ENCODE results near the gene ME2. TPM values are rescaled to one million over a fixed set of nuclear protein-coding genes. Genes with fewer than 3 reads are reported as not detected.

The ME2 gene
- total and polyA plus RNA-seq, 2 of the 8 experiments (the other 6 are each of a cell fraction or from before 2014, with no cell fraction given) = 54.7 to 66.9 TPM

GRCh38 chr18:50853863-50854271 is 25.1 kb upstream of the ME2 start:
- Histone ChIP-seq H3K9me3 (ENCODE audit: insufficient read depth in 2 of 2, low read depth in 1 of 2, low read length in 1 of 2) (peaks cover 0 to 3% of the 10 kb centered on the region in 2 experiments; a peak in 1 of 4 replicates), H3K18ac (ENCODE audit: extremely low read depth, low read length) (no peak overlapping the region), H3K79me1 (ENCODE audit: low read depth, low read length) (no peaks in the 10 kb centered on the region), H3K9ac (replicated peaks in 1 of 4; ENCODE audit: extremely low read depth in 1 of 4, low read depth in 3 of 4, low read length in 3 of 4) (no peak overlapping the region), H3K4me3 (ENCODE audit: extremely low read depth in 1 of 4, insufficient read depth in 2 of 4, low read depth in 3 of 4, low read length in 4 of 4) (no peak overlapping the region), H3K27me3 (replicated peaks in 1 of 4; ENCODE audit: control insufficient read depth in 3 of 4, extremely low read depth in 1 of 4, insufficient read depth in 3 of 4, low read length in 3 of 4) (no peaks in the 10 kb centered on the region), H2BK120ac (replicated peaks; ENCODE audit: low read depth, low read length) (no peak overlapping the region), H3K23me2 (ENCODE audit: low read depth, low read length) (no peaks in the 10 kb centered on the region; the same call in 1 of the 2 replicates), H3K4me1 (replicated peaks in 1 of 4; ENCODE audit: control insufficient read depth in 3 of 4, insufficient read depth in 4 of 4, low read length in 3 of 4) (no peaks in the 10 kb centered on the region), H2AFZ (ENCODE audit: low read length) (no peak overlapping the region), H2BK5ac (ENCODE audit: low read depth, low read length) (no peak overlapping the region), H3K4ac (replicated peaks; ENCODE audit: insufficient read length, low read depth, low read length) (no peak overlapping the region), H2BK12ac (ENCODE audit: low read depth, low read length) (no peak overlapping the region), H3K79me2 (ENCODE audit: control insufficient read depth in 1 of 2, insufficient read depth in 2 of 2, low read length in 2 of 2) (no peaks in the 10 kb centered on the region), H3K36me3 (ENCODE audit: control insufficient read depth in 2 of 4, insufficient read depth in 4 of 4, low read length in 3 of 4) (no peaks in the 10 kb centered on the region), H2BK20ac (ENCODE audit: low read length) (no peak overlapping the region), H4K5ac (ENCODE audit: insufficient read length, low read depth, low read length) (no peak overlapping the region), H2AK5ac (ENCODE audit: low read depth, low read length) (no peak overlapping the region), H3K56ac (replicated peaks; ENCODE audit: insufficient read length, low read depth, low read length) (no peak overlapping the region), H4K20me1 (replicated peaks in 1 of 2; ENCODE audit: control insufficient read depth in 1 of 2, insufficient read depth in 2 of 2, low read length in 2 of 2) (no peaks in the 10 kb centered on the region), H3K4me2 (ENCODE audit: insufficient read depth in 1 of 2, low read depth in 2 of 2, low read length in 2 of 2) (no peak overlapping the region), H2BK15ac (ENCODE audit: low read length) (no peak overlapping the region), H3K27ac (ENCODE audit: low read depth, low read length) (no peak overlapping the region), H4K91ac (replicated peaks; ENCODE audit: insufficient read length, low read length) (no peak overlapping the region), H3K23ac (ENCODE audit: insufficient read length) (no peak overlapping the region), H3K14ac (ENCODE audit: insufficient read length) (no peak overlapping the region), H4K8ac (ENCODE audit: extremely low read depth, insufficient read depth, low read length) (no peak overlapping the region)
- ChIA-PET CTCF (ENCODE audit: partially characterized antibody) (interaction anchor here (1.5 kb wide), 1 partner anchor 13 kb away, joined by 4 read pairs; no protein-coding TSS in a partner anchor), POLR2A (ENCODE audit: partially characterized antibody) (no interaction called here)
- no peak for FAIRE-seq
- 90% methylated on average over 6 of the region's 6 CpGs; no CpG with 5 or more reads in 1 of the 2 experiments for WGBS, 2 experiments (ENCODE audit: extremely low coverage in 1 of 2, insufficient coverage in 1 of 2, insufficient read length in 1 of 2, insufficient replicate concordance in 2 of 2, low coverage in 1 of 2, low lambda C conversion rate in 2 of 2, missing lambda C conversion rate in 1 of 2)
- no peak for DNase-seq (ENCODE audit: low read depth in 1 of 2, low spot score in 2 of 2)
- no peak for TF ChIP-seq CBX8 (IDR thresholded peaks at IDR 0.05; ENCODE audit: borderline replicate concordance, low read depth, low read length)
- no peak for TF ChIP-seq POU5F1 (IDR thresholded peaks at IDR 0.05; ENCODE audit: low read depth, low read length)
- no peak for TF ChIP-seq CBX5 (IDR thresholded peaks at IDR 0.05; ENCODE audit: low read depth, low read length)
- TF ChIP-seq CEBPB (IDR thresholded peaks at IDR 0.05; ENCODE audit: low read depth, low read length) = no peak
- TF ChIP-seq RFX5 (IDR thresholded peaks at IDR 0.05; ENCODE audit: borderline replicate concordance, low read depth, low read length) = no peak
- no peak for TF ChIP-seq PHF8 (conservative IDR thresholded peaks at IDR 0.05; ENCODE audit: low read depth, low read length)
- no peak for TF ChIP-seq ATF3 (IDR thresholded peaks at IDR 0.05; ENCODE audit: insufficient read depth, low read depth, low read length)
- TF ChIP-seq CHD2 (IDR thresholded peaks at IDR 0.05; ENCODE audit: low read length) = no peak
- no peak for TF ChIP-seq TAF1 (IDR thresholded peaks at IDR 0.05; ENCODE audit: low read depth, low read length)
- no peak for TF ChIP-seq EP300 (IDR thresholded peaks at IDR 0.05; ENCODE audit: borderline replicate concordance in 1 of 2, low read depth in 2 of 2, low read length in 2 of 2)
- no peak for TF ChIP-seq SIRT6 (IDR thresholded peaks at IDR 0.05; ENCODE audit: low read length)
- no peak for TF ChIP-seq E2F6 (IDR thresholded peaks at IDR 0.05)

All from H1 (cell line).